ENCODE measurements around the gene DEF6. TPM values are rescaled to one million over a fixed set of nuclear protein-coding genes. Genes with fewer than 3 reads are reported as not detected.

Gene DEF6
- total RNA-seq, 1 experiment from 2014 or later, result 5.6 TPM

- Histone ChIP-seq H2AFZ (ENCODE audit: low read length) (no peak overlapping the region), H4K8ac (replicated peaks; ENCODE audit: insufficient read length, low read depth, low read length) (no peak overlapping the region), H2BK5ac (ENCODE audit: insufficient read length, low read length) (no peak overlapping the region), H3T11ph (ENCODE audit: low read length) (no peak overlapping the region), H3K27ac (ENCODE audit: insufficient read length, low read depth, low read length) (no peak overlapping the region), H3K79me2 (ENCODE audit: insufficient read depth, low read length) (no peaks in the 10 kb centered on the region), H3K56ac (ENCODE audit: insufficient read length, low read depth, low read length) (no peak overlapping the region), H3K9me3 (ENCODE audit: control insufficient read depth, low read depth, low read length) (no peaks in the 10 kb centered on the region), H3K23me2 (ENCODE audit: insufficient read length, low read depth, low read length, poor library complexity, severe bottlenecking) (no peaks in the 10 kb centered on the region), H2BK15ac (ENCODE audit: low read depth, low read length) (no peak overlapping the region), H2BK20ac (ENCODE audit: low read depth, low read length, poor library complexity, severe bottlenecking) (no peak overlapping the region), H3K23ac (ENCODE audit: insufficient read length, low read depth, low read length) (no peak overlapping the region), H3K79me1 (ENCODE audit: insufficient read depth, low read depth, low read length, poor library complexity, severe bottlenecking) (no peaks in the 10 kb centered on the region), H3K27me3 (ENCODE audit: insufficient read depth, low read length) (no peaks in the 10 kb centered on the region), H3K4me1 (ENCODE audit: insufficient read depth, low read length) (no peaks in the 10 kb centered on the region), H3K18ac (ENCODE audit: insufficient read length, low read depth, low read length) (no peak overlapping the region), H3K4me2 (ENCODE audit: insufficient read depth, insufficient read length, low read length) (no peak overlapping the region), H4K20me1 (ENCODE audit: control insufficient read depth, insufficient read depth, insufficient read length) (no peaks in the 10 kb centered on the region), H3K4ac (ENCODE audit: low read depth, low read length) (no peak overlapping the region), H3K9ac (ENCODE audit: extremely low read depth, insufficient read length, low read length) (no peak overlapping the region), H4K91ac (ENCODE audit: insufficient read length, low read depth, low read length) (no peak overlapping the region), H3K14ac (ENCODE audit: insufficient read depth, low read length) (no peak overlapping the region), H4K5ac (ENCODE audit: insufficient read length, low read depth, low read length) (no peak overlapping the region), H2AK5ac (ENCODE audit: insufficient read length, low read length) (no peak overlapping the region), H2BK120ac (ENCODE audit: low read depth, low read length, poor library complexity, severe bottlenecking) (no peak overlapping the region), H2BK12ac (ENCODE audit: insufficient read length, low read depth, low read length) (no peak overlapping the region)
- Mint-ChIP-seq H3K27me3 (ENCODE audit: low read depth) (no peaks in the 10 kb centered on the region), H3K4me1 (no peaks in the 10 kb centered on the region), H3K27ac (no peak overlapping the region), H3K36me3 (ENCODE audit: insufficient read depth in 1 of 3, low read depth in 3 of 3) (peaks cover 7 to 50% (median 40%) of the 10 kb centered on the region in 3 experiments; a peak in 6 of 7 replicates), H3K4me3 (no peak overlapping the region), H3K9me3 (no peaks in the 10 kb centered on the region)
- TF ChIP-seq CTCF (conservative IDR thresholded peaks at IDR 0.05), result no peak
- DNase-seq, result no peak
- no CpG with 5 or more reads among the region's 4 CpGs for WGBS (ENCODE audit: extremely low coverage, insufficient read length, low lambda C conversion rate)
Measured at GRCh38 chr6:35288834-35289233, 8.8 kb upstream of the DEF6 start.
